SH-SY5Y (cell line): ENCODE results near the gene WSCD1.

Experiments
- GATA2 ChIP-seq: IDR thresholded peaks from 2 replicates; pipeline ENCODE4 v1.6.1; 2011; ENCODE audit warnings: mild to moderate bottlenecking, low read depth, low read length
- GATA3 ChIP-seq: IDR thresholded peaks from 2 replicates; pipeline ENCODE4 v1.6.1; 2011; ENCODE audit warnings: low read depth, mild to moderate bottlenecking, low read length, moderate library complexity

DNA sequence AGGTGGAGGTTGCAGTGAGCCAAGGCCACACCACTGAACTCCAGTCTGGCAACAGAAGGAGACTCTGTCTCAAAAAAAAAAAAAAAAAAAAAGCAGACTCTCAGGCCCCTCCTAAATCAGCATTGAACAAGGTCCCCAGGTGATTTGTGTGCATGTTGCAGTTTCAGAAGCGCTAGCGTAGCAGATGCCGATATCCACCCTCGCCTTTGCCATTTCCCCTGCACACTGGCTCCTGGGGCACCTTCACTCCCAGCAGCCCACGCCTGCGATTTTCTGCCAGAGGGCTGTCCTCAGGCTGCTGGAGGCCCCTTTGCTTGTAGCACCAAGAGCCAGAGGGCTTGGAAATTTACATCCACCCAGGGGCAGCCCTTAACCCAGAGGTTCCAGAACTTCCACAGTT is 95.6 kb downstream of the WSCD1 start:
- TF ChIP-seq GATA2 (no peak), GATA3 (no peak)
